ENCODE data around the gene CUEDC2. TPM values are rescaled to one million over a fixed set of nuclear protein-coding genes. Genes with fewer than 3 reads are reported as not detected.

The CUEDC2 gene
- total RNA-seq, 1 donor from 2014 or later: 98.5 TPM

DNA sequence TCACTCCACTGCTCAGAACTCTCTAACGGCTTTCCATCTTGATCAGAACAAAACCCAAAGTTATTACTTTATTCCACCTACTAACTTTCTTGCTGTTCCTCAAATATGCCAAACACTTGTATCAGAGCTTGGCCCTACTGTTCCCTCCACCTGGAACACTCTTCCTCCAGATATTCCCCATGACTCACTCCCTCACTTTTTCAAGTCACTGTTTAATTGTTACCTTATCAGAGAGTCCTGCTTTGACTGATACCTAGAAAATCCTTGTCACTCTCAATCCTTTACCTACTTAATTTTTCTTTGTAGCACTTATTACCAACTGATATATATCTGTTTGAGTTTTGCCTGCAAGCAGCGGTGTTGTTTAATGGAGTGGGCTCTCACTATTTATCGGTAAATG, 42.5 kb downstream of the CUEDC2 start:
- TF ChIP-seq, protein P1, sequence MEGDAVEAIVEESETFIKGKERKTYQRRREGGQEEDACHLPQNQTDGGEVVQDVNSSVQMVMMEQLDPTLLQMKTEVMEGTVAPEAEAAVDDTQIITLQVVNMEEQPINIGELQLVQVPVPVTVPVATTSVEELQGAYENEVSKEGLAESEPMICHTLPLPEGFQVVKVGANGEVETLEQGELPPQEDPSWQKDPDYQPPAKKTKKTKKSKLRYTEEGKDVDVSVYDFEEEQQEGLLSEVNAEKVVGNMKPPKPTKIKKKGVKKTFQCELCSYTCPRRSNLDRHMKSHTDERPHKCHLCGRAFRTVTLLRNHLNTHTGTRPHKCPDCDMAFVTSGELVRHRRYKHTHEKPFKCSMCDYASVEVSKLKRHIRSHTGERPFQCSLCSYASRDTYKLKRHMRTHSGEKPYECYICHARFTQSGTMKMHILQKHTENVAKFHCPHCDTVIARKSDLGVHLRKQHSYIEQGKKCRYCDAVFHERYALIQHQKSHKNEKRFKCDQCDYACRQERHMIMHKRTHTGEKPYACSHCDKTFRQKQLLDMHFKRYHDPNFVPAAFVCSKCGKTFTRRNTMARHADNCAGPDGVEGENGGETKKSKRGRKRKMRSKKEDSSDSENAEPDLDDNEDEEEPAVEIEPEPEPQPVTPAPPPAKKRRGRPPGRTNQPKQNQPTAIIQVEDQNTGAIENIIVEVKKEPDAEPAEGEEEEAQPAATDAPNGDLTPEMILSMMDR (conservative IDR thresholded peaks at IDR 0.05; ENCODE audit: low read depth, low read length): no peak
- no peak for DNase-seq (ENCODE audit: low read depth)
- H3K4me3 ChIP-seq (ENCODE audit: low read depth, low read length): no peak overlapping the region

DNA sequence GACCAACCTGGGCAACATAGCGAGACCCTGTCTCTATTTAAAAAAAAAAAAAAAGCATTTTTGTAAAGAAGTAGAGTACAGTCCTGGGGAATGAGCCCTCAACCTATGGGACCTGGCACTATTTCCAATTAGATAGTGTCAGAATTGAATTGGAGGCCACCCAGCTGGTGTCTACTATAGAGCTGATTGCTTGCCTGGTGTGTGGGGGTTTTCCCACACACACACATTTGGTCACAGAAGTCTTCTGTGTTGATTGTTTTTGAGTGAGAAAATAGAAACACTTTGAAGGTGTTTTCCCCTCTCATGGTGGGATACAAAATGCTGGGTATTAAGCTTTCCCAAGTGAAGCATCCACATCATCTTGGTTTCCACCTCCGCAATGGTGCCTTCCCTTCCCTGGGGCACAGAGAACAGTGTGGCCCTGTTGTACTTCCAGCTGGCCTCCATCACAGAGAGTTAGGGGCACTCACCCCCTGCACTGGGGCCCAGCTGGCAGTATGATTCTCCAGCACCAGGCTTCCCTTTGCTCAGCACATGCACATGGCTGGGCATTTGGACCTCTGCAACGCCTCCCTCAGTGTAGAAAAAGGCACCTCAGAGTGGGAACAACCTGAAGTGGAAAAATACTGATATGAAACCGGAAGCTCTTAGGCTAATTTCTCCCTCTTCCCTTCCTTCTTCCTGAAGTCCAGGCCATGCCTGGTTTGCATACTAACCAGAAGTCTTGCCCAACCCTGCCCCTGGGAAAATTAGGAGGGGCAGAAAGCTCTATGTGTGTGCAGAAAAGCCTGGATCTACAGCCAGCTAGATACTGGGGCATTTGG, 47.6 kb downstream of the CUEDC2 start:
- TF ChIP-seq, protein P1 (conservative IDR thresholded peaks at IDR 0.05; ENCODE audit: low read depth, low read length): no peak
- no peak overlapping the region for H3K4me3 ChIP-seq (ENCODE audit: low read depth, low read length)
- no peak for DNase-seq (ENCODE audit: low read depth)

DNA sequence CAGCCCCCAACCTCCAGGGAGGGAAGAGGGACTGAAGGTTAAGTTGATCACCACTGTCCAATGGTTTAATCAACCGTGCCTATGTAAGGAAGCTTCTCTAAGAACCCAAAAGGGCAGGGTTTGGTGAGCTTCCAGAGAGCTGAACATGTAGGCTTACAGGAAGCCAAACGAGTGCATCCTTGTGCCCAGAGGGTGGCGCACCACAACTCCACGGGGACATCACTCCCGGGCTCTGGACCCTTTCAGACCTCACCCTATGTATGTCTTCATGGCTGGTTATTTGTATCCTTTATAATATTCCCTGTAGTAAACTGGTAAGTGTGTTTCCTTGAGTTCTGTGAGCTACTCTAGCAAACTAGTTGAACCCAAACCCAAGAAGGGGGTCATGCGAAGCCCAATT, 48.3 kb downstream of the CUEDC2 start:
- no peak for DNase-seq (ENCODE audit: low read depth)
- H3K4me3 ChIP-seq (ENCODE audit: low read depth, low read length): no peak overlapping the region
- TF ChIP-seq, protein P1 (conservative IDR thresholded peaks at IDR 0.05; ENCODE audit: low read depth, low read length): peak; percentile 23

DNA sequence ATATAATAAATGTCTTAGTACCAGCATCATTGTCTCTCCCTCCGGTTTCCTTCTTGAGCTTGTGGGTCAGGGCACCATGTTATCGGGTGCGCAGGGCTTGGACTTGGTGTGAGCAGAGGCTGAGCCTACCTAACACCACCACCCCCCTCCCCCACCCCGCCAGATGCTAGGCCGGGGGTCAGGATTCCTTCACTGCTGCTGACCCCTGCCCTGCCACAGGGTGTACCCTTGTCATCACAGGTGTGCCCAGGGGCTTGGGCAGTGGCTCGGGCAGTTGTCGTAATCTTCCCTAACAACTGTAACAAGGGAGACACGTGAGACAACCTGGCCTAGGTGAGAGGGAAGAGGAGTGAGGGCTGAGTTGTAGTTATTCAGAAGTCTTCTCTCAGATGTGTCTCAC, 49.5 kb downstream of the CUEDC2 start:
- H3K4me3 ChIP-seq (ENCODE audit: low read depth, low read length): no peak overlapping the region
- DNase-seq (ENCODE audit: low read depth): no peak
- TF ChIP-seq, protein P1 (conservative IDR thresholded peaks at IDR 0.05; ENCODE audit: low read depth, low read length): no peak

DNA sequence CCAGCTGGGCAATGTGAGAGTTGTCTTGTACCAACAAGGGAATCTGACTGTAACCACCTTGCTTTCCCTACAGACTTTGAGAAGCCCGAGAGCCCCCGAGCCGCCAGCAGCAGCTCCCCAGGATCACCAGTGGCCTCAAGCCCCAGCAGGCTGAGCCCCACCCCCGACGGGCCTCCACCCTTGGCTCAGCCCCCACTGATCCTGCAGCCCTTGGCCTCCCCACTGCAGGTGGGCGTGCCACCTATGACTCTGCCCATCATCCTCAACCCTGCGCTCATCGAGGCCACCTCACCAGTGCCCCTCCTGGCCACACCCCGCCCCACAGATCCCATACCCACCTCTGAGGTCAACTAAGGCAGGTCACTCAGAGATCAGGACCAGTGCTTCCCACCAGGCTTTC, 50.4 kb downstream of the CUEDC2 start:
- no peak for DNase-seq (ENCODE audit: low read depth)
- no peak overlapping the region for H3K4me3 ChIP-seq (ENCODE audit: low read depth, low read length)
- TF ChIP-seq, protein P1 (conservative IDR thresholded peaks at IDR 0.05; ENCODE audit: low read depth, low read length): no peak

DNA sequence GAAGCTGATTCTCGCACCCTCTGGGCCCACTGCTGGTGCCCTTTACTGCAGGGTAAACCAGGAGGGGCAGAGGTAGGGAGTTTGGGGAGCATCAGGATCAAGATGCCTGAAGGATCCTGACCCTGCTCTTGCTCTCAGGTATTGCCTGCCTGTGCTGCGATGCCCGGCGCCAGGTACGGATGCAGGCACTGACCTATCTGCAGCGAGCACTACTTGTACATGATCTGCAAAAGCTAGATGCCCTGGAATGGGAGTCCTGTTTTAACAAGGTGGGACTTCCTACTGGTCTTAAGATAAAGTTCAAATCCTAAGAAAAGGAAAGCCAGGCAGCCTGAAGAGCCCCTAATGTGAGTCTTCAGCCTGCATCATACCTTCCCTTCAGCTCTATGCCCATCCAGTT, 53.0 kb downstream of the CUEDC2 start:
- no peak for DNase-seq (ENCODE audit: low read depth)

More for the DNA sequence above, 53.0 kb downstream of the CUEDC2 start:
- no peak overlapping the region for H3K4me3 ChIP-seq (ENCODE audit: low read depth, low read length)
- TF ChIP-seq, protein P1 (conservative IDR thresholded peaks at IDR 0.05; ENCODE audit: low read depth, low read length): no peak
